HepG2 (cell line): ENCODE data around the gene ZCCHC4. TPM values are rescaled to one million over a fixed set of nuclear protein-coding genes. Genes with fewer than 3 reads are reported as not detected.

ENCODE experiments used
- AKAP8 ChIP-seq: sonication (generic); formaldehyde crosslinking; IDR thresholded peaks from 2 replicates; pipeline ENCODE4 v1.5.1; 2020; ENCODE audit warnings: mild to moderate bottlenecking, missing genetic modification reagents
- CAMTA2 ChIP-seq: sonication (generic); formaldehyde crosslinking; IDR thresholded peaks from 2 replicates; pipeline ENCODE4 v1.4.0; 2020; ENCODE audit warnings: mild to moderate bottlenecking, missing genetic modification reagents, borderline replicate concordance
- CEBPG ChIP-seq: IDR thresholded peaks from 2 replicates; pipeline ENCODE4 v1.6.1; 2016
- ERF ChIP-seq: IDR thresholded peaks from 2 replicates; pipeline ENCODE4 v1.6.1; 2018; ENCODE audit warnings: missing biosample characterization, missing genetic modification reagents
- HDAC1 ChIP-seq: sonication (generic); formaldehyde crosslinking; IDR thresholded peaks from 2 replicates; pipeline ENCODE4 v1.5.1; 2020; ENCODE audit warnings: mild to moderate bottlenecking, missing genetic modification reagents
- ISX ChIP-seq: sonication (generic); formaldehyde crosslinking; conservative IDR thresholded peaks from 2 replicates; pipeline ENCODE4 v1.5.0; 2020; ENCODE audit warnings: missing genetic modification reagents
- KDM5A ChIP-seq: fragments of 200-600 bp; sonication (generic); IDR thresholded peaks from 2 replicates; pipeline ENCODE4 v1.7.0; 2018; ENCODE audit warnings: antibody characterized with exemption, mild to moderate bottlenecking, low read length, borderline replicate concordance
- MAF1 ChIP-seq: sonication (generic); formaldehyde crosslinking; IDR thresholded peaks from 2 replicates; pipeline ENCODE4 v1.5.0; 2020; ENCODE audit warnings: missing genetic modification reagents, borderline replicate concordance
- MBNL3 ChIP-seq: fragments of 250-450 bp; sonication (Bioruptor Pico); conservative IDR thresholded peaks from 2 replicates; pipeline ENCODE4 v1.8.0; 2022; ENCODE audit warnings: mild to moderate bottlenecking, inconsistent platforms
- RFXANK ChIP-seq: IDR thresholded peaks from 2 replicates; pipeline ENCODE4 v1.6.1; 2016
- TBL1XR1 ChIP-seq: fragments of 150-350 bp; IDR thresholded peaks from 2 replicates; pipeline ENCODE4 v1.6.1; 2014; ENCODE audit warnings: borderline replicate concordance, low read length; ENCODE audit not compliant: partially characterized antibody
- TEAD3 ChIP-seq: optimal IDR thresholded peaks from 2 replicates; pipeline ENCODE3; 2016; ENCODE audit warnings: borderline replicate concordance
- ZBTB20 ChIP-seq: sonication (generic); formaldehyde crosslinking; IDR thresholded peaks from 2 replicates; pipeline ENCODE4 v1.8.1; 2023; ENCODE audit warnings: missing genetic modification reagents, low read depth, mild to moderate bottlenecking, borderline replicate concordance
- ZFP82 ChIP-seq: sonication (generic); formaldehyde crosslinking; IDR thresholded peaks from 2 replicates; pipeline ENCODE4 v1.5.1; 2020; ENCODE audit warnings: mild to moderate bottlenecking, missing genetic modification reagents, borderline replicate concordance
- ZFY ChIP-seq: sonication (generic); formaldehyde crosslinking; IDR thresholded peaks from 2 replicates; pipeline ENCODE4 v1.4.0; 2020; ENCODE audit warnings: missing genetic modification reagents
- ZNF121 ChIP-seq: sonication (generic); formaldehyde crosslinking; IDR thresholded peaks from 2 replicates; pipeline ENCODE4 v1.5.0; 2020; ENCODE audit warnings: mild to moderate bottlenecking, missing genetic modification reagents
- ZNF441 ChIP-seq: sonication (generic); formaldehyde crosslinking; IDR thresholded peaks from 2 replicates; pipeline ENCODE4 v1.7.0; 2021; ENCODE audit warnings: missing genetic modification reagents, borderline replicate concordance
- ZNF788 ChIP-seq: sonication (generic); formaldehyde crosslinking; IDR thresholded peaks from 2 replicates; pipeline ENCODE4 v1.5.0; 2020; ENCODE audit warnings: mild to moderate bottlenecking, missing genetic modification reagents, borderline replicate concordance
- polyA plus RNA-seq, 8 experiments: library from polyadenylated mRNA; depleted of rRNA in 3 of 8; stranded (reverse) in 7 of 8; unstranded in 1 of 8; fragments of >200 nt; fragmentation: Illumina TruSeq in 4 of 8; extraction: Trizol in 4 of 8; gene quantifications; 2 replicates each; pipeline versions ENCODE4 v1.2.1 to v1.2.3, GENCODE V29; 2011 to 2016; ENCODE audit warnings: low read depth in 4 of 8, missing spikeins in 1 of 8, mixed read lengths in 1 of 8; ENCODE audit not compliant: insufficient read depth in 1 of 8
- total RNA-seq, 5 experiments: library from RNA; depleted of rRNA; stranded (reverse); fragments of >200 nt; fragmentation: Illumina TruSeq; extraction: Trizol; gene quantifications; 2 replicates each; pipeline ENCODE4 v1.2.3, GENCODE V29; 2016; ENCODE audit warnings: low read depth in 1 of 5
- TF ChIP-seq, protein P1 (sequence below), 2 experiments: fragments of 450-650 bp in 1 of 2; sonication (generic) in 1 of 2; formaldehyde crosslinking in 1 of 2; IDR thresholded peaks; 2 replicates each; pipeline versions ENCODE4 v1.6.1 to v1.8.0; 2016 to 2022; ENCODE audit warnings: antibody characterized with exemption in 1 of 2, mild to moderate bottlenecking in 1 of 2, missing genetic modification reagents in 1 of 2
- TF ChIP-seq, protein P2 (sequence below): IDR thresholded peaks from 2 replicates; pipeline ENCODE4 v1.6.1; 2012; ENCODE audit warnings: low read depth, low read length, improper control_type of control experiment

Gene ZCCHC4
- total and polyA plus RNA-seq, 2 of the 13 experiments (the other 11 are each of a cell fraction or from before 2014, with no cell fraction given): 13.2 to 15.0 TPM

- 0 out of 2 replicates have a peak, but pooled peaks have one; percentile 29 for TF ChIP-seq MAF1 (CRISPR knock-in tag)
- no peak for TF ChIP-seq MBNL3 (CRISPR knock-in tag)
- TF ChIP-seq CAMTA2 (CRISPR knock-in tag): 0 out of 2 replicates have a peak, but pooled peaks have one; percentile 26
- TF ChIP-seq RFXANK: no peak
- TF ChIP-seq ERF (CRISPR knock-in tag): peak; percentile 63
- TF ChIP-seq TEAD3 (CRISPR knock-in tag): peak; percentile 16
- peak; percentile 56; the same call in 1 of the 2 replicates for TF ChIP-seq AKAP8 (CRISPR knock-in tag)
- peak; percentile 22; the same call in 1 of the 2 replicates for TF ChIP-seq KDM5A
- peak; percentile 76; the same call in 1 of the 2 replicates for TF ChIP-seq ZNF788 (CRISPR knock-in tag)
- TF ChIP-seq HDAC1 (CRISPR knock-in tag): peak; percentile 43
- peak; percentile 47 for TF ChIP-seq ZNF121 (CRISPR knock-in tag)
- no peak for TF ChIP-seq ISX (CRISPR knock-in tag)
- TF ChIP-seq, protein P1, sequence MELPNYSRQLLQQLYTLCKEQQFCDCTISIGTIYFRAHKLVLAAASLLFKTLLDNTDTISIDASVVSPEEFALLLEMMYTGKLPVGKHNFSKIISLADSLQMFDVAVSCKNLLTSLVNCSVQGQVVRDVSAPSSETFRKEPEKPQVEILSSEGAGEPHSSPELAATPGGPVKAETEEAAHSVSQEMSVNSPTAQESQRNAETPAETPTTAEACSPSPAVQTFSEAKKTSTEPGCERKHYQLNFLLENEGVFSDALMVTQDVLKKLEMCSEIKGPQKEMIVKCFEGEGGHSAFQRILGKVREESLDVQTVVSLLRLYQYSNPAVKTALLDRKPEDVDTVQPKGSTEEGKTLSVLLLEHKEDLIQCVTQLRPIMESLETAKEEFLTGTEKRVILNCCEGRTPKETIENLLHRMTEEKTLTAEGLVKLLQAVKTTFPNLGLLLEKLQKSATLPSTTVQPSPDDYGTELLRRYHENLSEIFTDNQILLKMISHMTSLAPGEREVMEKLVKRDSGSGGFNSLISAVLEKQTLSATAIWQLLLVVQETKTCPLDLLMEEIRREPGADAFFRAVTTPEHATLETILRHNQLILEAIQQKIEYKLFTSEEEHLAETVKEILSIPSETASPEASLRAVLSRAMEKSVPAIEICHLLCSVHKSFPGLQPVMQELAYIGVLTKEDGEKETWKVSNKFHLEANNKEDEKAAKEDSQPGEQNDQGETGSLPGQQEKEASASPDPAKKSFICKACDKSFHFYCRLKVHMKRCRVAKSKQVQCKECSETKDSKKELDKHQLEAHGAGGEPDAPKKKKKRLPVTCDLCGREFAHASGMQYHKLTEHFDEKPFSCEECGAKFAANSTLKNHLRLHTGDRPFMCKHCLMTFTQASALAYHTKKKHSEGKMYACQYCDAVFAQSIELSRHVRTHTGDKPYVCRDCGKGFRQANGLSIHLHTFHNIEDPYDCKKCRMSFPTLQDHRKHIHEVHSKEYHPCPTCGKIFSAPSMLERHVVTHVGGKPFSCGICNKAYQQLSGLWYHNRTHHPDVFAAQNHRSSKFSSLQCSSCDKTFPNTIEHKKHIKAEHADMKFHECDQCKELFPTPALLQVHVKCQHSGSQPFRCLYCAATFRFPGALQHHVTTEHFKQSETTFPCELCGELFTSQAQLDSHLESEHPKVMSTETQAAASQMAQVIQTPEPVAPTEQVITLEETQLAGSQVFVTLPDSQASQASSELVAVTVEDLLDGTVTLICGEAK (IDR thresholded peaks at IDR 0.05): no peak
- TF ChIP-seq, protein P1 (CRISPR knock-in tag; IDR thresholded peaks at IDR 0.05): no peak
- TF ChIP-seq CEBPG: no peak
- TF ChIP-seq ZNF441 (CRISPR knock-in tag): peak; percentile 46; the same call in 1 of the 2 replicates
- no peak for TF ChIP-seq TBL1XR1
- no peak for TF ChIP-seq ZBTB20 (CRISPR knock-in tag)
- TF ChIP-seq, protein P2, sequence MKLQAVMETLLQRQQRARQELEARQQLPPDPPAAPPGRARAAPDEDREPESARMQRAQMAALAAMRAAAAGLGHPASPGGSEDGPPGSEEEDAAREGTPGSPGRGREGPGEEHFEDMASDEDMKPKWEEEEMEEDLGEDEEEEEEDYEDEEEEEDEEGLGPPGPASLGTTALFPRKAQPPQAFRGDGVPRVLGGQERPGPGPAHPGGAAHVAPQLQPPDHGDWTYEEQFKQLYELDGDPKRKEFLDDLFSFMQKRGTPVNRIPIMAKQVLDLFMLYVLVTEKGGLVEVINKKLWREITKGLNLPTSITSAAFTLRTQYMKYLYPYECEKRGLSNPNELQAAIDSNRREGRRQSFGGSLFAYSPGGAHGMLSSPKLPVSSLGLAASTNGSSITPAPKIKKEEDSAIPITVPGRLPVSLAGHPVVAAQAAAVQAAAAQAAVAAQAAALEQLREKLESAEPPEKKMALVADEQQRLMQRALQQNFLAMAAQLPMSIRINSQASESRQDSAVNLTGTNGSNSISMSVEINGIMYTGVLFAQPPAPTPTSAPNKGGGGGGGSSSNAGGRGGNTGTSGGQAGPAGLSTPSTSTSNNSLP: no peak
- TF ChIP-seq ZFP82 (CRISPR knock-in tag): no peak
- TF ChIP-seq ZFY (CRISPR knock-in tag): peak; percentile 66
Measured at GRCh38 chr4:25376754-25377571, 64.4 kb downstream of the ZCCHC4 start, which contains the start of gene ANAPC4 (continued).
